Nucleus accumbens (tissue), 56 donors: ENCODE measurements around the gene CEP72.
"Not testable (repeated sequence)": the region's sequence is repeated elsewhere in the genome, so short reads cannot be mapped to it uniquely, and the experiment has no call there.

Source experiments
- DNase-seq, 56 donors: peaks; one replicate each; lab custom pipeline; 2025; lab: John Stamatoyannopoulos, UW

Gene CEP72

GRCh38 chr5:678521-678920 lies 66.4 kb downstream of the CEP72 start:
- not testable (repeated sequence) for DNase-seq

GRCh38 chr5:679166-679895 lies 67.2 kb downstream of the CEP72 start:
- not testable (repeated sequence) for DNase-seq

GRCh38 chr5:680118-680795 lies 68.1 kb downstream of the CEP72 start:
- not testable (repeated sequence) for DNase-seq

- not testable (repeated sequence) for DNase-seq
These were observed 68.7 kb downstream of the CEP72 start for GRCh38 chr5:680836-681235.

GRCh38 chr5:681317-682191 lies 69.4 kb downstream of the CEP72 start:
- DNase-seq = not testable (repeated sequence)

- DNase-seq = not testable (repeated sequence)
These were observed 70.1 kb downstream of the CEP72 start for GRCh38 chr5:682216-682615.

- DNase-seq = not testable (repeated sequence)
These were observed 70.7 kb downstream of the CEP72 start for GRCh38 chr5:682651-683358.

GRCh38 chr5:683551-684481 lies 71.7 kb downstream of the CEP72 start:
- DNase-seq = no peak

GRCh38 chr5:684751-685216 lies 72.6 kb downstream of the CEP72 start:
- DNase-seq = no peak

- DNase-seq = no peak
These were observed 73.4 kb downstream of the CEP72 start for GRCh38 chr5:685262-686171.

- DNase-seq = not testable (repeated sequence)
These were observed 74.0 kb downstream of the CEP72 start for GRCh38 chr5:686172-686523.

GRCh38 chr5:686936-687335 lies 74.8 kb downstream of the CEP72 start:
- DNase-seq = not testable (repeated sequence)

GRCh38 chr5:688348-689010 lies 76.3 kb downstream of the CEP72 start:
- not testable (repeated sequence) for DNase-seq

GRCh38 chr5:690293-690692 lies 78.2 kb downstream of the CEP72 start:
- not testable (repeated sequence) for DNase-seq

- not testable (repeated sequence) for DNase-seq
These were observed 78.9 kb downstream of the CEP72 start for GRCh38 chr5:691049-691448.

- DNase-seq = no peak
These were observed 79.8 kb downstream of the CEP72 start for GRCh38 chr5:691817-692528.

GRCh38 chr5:692529-693041 lies 80.4 kb downstream of the CEP72 start:
- not testable (repeated sequence) for DNase-seq
